Neural progenitor cell (in vitro differentiated cells): Measurements from ENCODE around the gene CALCOCO2. TPM values are rescaled to one million over a fixed set of nuclear protein-coding genes. Genes with fewer than 3 reads are reported as not detected.

Experiments
- DNase-seq: peaks from one replicate; pipeline ENCODE4 v3.0.0-alpha.2; 2016; ENCODE audit warnings: low spot score
- H2AFZ ChIP-seq: fragments of 200-600 bp; sonication (generic); replicated peaks from 2 replicates; pipeline ENCODE4 v1.6.1; 2016; ENCODE audit warnings: antibody characterized with exemption
- H3F3A ChIP-seq: fragments of 200-600 bp; sonication (generic); 2 replicates; pipeline ENCODE4 v1.6.1; 2016; ENCODE audit warnings: antibody characterized with exemption, low read depth
- H3K27ac ChIP-seq: fragments of 200-600 bp; sonication (generic); 2 replicates; pipeline ENCODE4 v1.5.1; 2016; ENCODE audit warnings: mild to moderate bottlenecking
- H3K27me3 ChIP-seq: fragments of 200-600 bp; sonication (generic); 2 replicates; pipeline ENCODE4 v1.6.1; 2016; ENCODE audit warnings: mild to moderate bottlenecking, moderate library complexity
- H3K36me3 ChIP-seq: fragments of 200-600 bp; sonication (generic); 2 replicates; pipeline ENCODE4 v1.5.1; 2016
- H3K4me1 ChIP-seq: fragments of 200-600 bp; sonication (generic); 2 replicates; pipeline ENCODE4 v1.6.1; 2016; ENCODE audit warnings: mixed run types
- H3K4me2 ChIP-seq: fragments of 200-600 bp; sonication (generic); 2 replicates; pipeline ENCODE4 v1.6.1; 2016
- H3K4me3 ChIP-seq: fragments of 200-600 bp; sonication (generic); 2 replicates; pipeline ENCODE4 v1.5.1; 2016
- H3K79me2 ChIP-seq: fragments of 200-600 bp; sonication (generic); 2 replicates; pipeline ENCODE4 v1.6.1; 2016; ENCODE audit warnings: low read depth
- H3K9ac ChIP-seq: fragments of 200-600 bp; sonication (generic); 2 replicates; pipeline ENCODE4 v1.6.1; 2016
- H3K9me3 ChIP-seq: fragments of 200-600 bp; sonication (generic); 2 replicates; pipeline ENCODE4 v1.5.1; 2016; ENCODE audit warnings: low read depth
- H4K20me1 ChIP-seq: fragments of 200-600 bp; sonication (generic); 2 replicates; pipeline ENCODE4 v1.6.1; 2016; ENCODE audit warnings: low read depth
- H3K27ac Mint-ChIP-seq: 3 replicates; pipeline ENCODE4 v1.8.0; 2021; ENCODE audit warnings: mixed read lengths
- H3K27me3 Mint-ChIP-seq: 2 replicates; pipeline ENCODE4 v1.8.0; 2022; ENCODE audit warnings: low read depth, mild to moderate bottlenecking, inconsistent platforms, moderate library complexity, mixed read lengths; ENCODE audit not compliant: insufficient read depth
- H3K36me3 Mint-ChIP-seq: 3 replicates; pipeline ENCODE4 v1.8.0; 2021; ENCODE audit warnings: mixed read lengths
- H3K4me1 Mint-ChIP-seq: 3 replicates; pipeline ENCODE4 v1.8.0; 2021; ENCODE audit warnings: mixed read lengths
- H3K4me3 Mint-ChIP-seq: 3 replicates; pipeline ENCODE4 v1.8.0; 2021; ENCODE audit warnings: mild to moderate bottlenecking, moderate library complexity, mixed read lengths
- H3K9me3 Mint-ChIP-seq: 3 replicates; pipeline ENCODE4 v1.8.0; 2020; ENCODE audit warnings: mixed read lengths
- CTCF ChIP-seq: fragments of 200-600 bp; sonication (generic); IDR thresholded peaks from 2 replicates; pipeline ENCODE4 v1.5.1; 2017; ENCODE audit warnings: antibody characterized with exemption, mild to moderate bottlenecking
- EZH2 ChIP-seq: fragments of 200-600 bp; sonication (generic); IDR thresholded peaks from 2 replicates; pipeline ENCODE4 v1.6.1; 2017; ENCODE audit warnings: antibody characterized with exemption, mild to moderate bottlenecking, moderate library complexity
- EZH2phosphoT487 ChIP-seq: fragments of 200-600 bp; sonication (generic); IDR thresholded peaks from 2 replicates; pipeline ENCODE4 v1.6.1; 2017; ENCODE audit warnings: antibody characterized with exemption
- total RNA-seq: library from RNA; depleted of rRNA; stranded (reverse); fragments of >200 nt; gene quantifications from 2 replicates; pipeline ENCODE4 v1.2.3, GENCODE V29; 2015; ENCODE audit warnings: low replicate concordance

Gene CALCOCO2
- total RNA-seq, 1 donor from 2014 or later, result 34.1 TPM

DNA sequence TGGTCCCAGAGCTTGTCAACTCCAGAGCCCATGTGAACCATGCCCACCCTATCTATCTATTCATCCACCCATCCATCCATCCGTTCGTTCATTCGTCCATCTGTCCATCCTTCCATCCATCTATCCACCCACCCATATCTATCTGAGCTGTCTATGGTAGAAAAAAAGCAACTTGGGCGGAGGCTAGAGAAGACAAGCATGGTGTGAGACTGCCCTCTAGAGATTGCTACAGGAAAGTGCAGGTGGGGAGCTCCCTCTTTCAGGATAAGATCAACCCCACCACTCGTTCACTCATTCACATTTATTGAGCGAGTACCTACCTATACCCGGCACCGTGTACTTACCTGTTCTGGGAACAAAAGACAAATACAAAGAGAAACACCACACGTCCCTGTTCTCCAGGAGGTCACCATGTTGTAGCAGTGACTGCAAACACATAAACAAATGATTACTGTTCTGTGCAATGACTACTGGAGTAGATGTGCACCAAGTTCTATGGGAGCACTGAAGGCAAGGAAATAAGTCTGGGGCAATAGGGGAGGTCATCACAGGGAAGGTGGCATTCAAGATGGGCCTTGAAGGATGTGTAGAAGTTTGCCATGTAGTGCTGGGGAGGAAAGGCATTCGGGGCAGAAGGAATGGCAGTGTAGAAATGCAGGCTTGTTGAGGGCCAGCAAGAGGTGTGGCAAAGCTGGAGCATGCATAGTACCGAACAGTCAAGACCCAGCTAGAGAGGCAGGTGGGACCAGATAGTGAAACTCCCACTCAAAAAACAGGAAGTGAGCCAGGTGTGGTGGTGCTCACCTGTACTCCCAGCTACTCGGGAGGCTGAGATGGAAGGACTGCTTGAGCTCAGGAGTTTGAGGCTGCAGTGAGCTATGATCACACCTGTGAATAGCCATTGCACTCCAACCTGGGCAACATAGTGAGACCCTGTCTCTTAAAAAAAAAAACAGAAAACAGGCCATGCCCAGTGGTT lies 48.4 kb downstream of the CALCOCO2 start:
- Mint-ChIP-seq H3K4me3 (no peak overlapping the region), H3K9me3 (no peaks in the 10 kb centered on the region), H3K27me3 (peaks cover 2% of the 10 kb centered on the region), H3K4me1 (no peaks in the 10 kb centered on the region), H3K27ac (no peak overlapping the region), H3K36me3 (no peaks in the 10 kb centered on the region)
- TF ChIP-seq CTCF, result peak; percentile 98
- TF ChIP-seq EZH2, result no peak
- Histone ChIP-seq H3K4me1 (no peaks in the 10 kb centered on the region), H4K20me1 (no peaks in the 10 kb centered on the region), H3F3A (peaks cover 5% of the 10 kb centered on the region), H3K4me3 (no peak overlapping the region), H2AFZ (no peak overlapping the region), H3K9ac (no peak overlapping the region), H3K79me2 (no peaks in the 10 kb centered on the region), H3K36me3 (no peaks in the 10 kb centered on the region), H3K9me3 (no peaks in the 10 kb centered on the region), H3K4me2 (no peak overlapping the region), H3K27ac (no peak overlapping the region), H3K27me3 (no peaks in the 10 kb centered on the region)
- DNase-seq, result peak; percentile 80

- H4K20me1 ChIP-seq, result no peaks in the 10 kb centered on the region
- H3K36me3 Mint-ChIP-seq, result no peaks in the 10 kb centered on the region
- H3K27me3 ChIP-seq, result no peaks in the 10 kb centered on the region
- TF ChIP-seq EZH2 (no peak), CTCF (no peak), EZH2phosphoT487 (no peak)
- H3K4me1 Mint-ChIP-seq, result no peaks in the 10 kb centered on the region
- no peaks in the 10 kb centered on the region for H3K36me3 ChIP-seq
- no peak overlapping the region for H3K27ac Mint-ChIP-seq
- H3K27me3 Mint-ChIP-seq, result peaks cover 2% of the 10 kb centered on the region
- no peaks in the 10 kb centered on the region for H3K9me3 Mint-ChIP-seq
- H3K27ac ChIP-seq, result no peak overlapping the region
- H3K9ac ChIP-seq, result no peak overlapping the region
- H3K9me3 ChIP-seq, result no peaks in the 10 kb centered on the region
- no peak overlapping the region for H3K4me3 Mint-ChIP-seq
- H3K4me2 ChIP-seq, result no peak overlapping the region
- no peak overlapping the region for H2AFZ ChIP-seq
- no peak overlapping the region for H3K4me3 ChIP-seq
- H3K79me2 ChIP-seq, result no peaks in the 10 kb centered on the region
- DNase-seq, result no peak
- no peaks in the 10 kb centered on the region for H3K4me1 ChIP-seq
- peaks cover 11% of the 10 kb centered on the region for H3F3A ChIP-seq
These were observed 51.4 kb downstream of the CALCOCO2 start for GRCh38 chr17:48882272-48882671.

DNA sequence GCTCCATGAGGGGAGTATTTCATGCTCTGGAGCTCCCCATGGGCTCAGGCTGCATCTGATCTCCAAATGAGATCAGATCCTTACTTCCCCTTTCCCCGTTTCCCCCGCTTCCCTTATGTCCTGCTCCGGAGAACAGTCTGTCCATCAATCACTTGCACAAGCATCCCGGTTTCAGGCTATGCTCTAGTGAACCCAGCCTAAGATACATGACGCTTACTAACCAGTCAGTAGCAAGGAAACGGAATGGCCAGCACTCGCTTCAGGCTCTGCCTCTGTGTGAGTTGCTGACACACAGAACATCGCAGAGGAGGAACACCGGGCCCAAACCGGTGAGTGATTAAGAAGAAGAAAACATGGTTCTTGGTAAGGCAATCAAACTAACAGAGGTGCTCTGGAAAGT lies 52.3 kb downstream of the CALCOCO2 start:
- Histone ChIP-seq H3K4me1 (no peaks in the 10 kb centered on the region), H3K36me3 (no peaks in the 10 kb centered on the region), H3F3A (peaks cover 11% of the 10 kb centered on the region), H3K4me2 (no peak overlapping the region), H3K9me3 (no peaks in the 10 kb centered on the region), H4K20me1 (no peaks in the 10 kb centered on the region), H3K27me3 (no peaks in the 10 kb centered on the region), H3K9ac (no peak overlapping the region), H3K79me2 (no peaks in the 10 kb centered on the region), H3K4me3 (no peak overlapping the region), H2AFZ (no peak overlapping the region), H3K27ac (no peak overlapping the region)
- H3K9me3 Mint-ChIP-seq, result no peaks in the 10 kb centered on the region
- H3K36me3 Mint-ChIP-seq, result no peaks in the 10 kb centered on the region
- TF ChIP-seq CTCF (no peak), EZH2 (no peak), EZH2phosphoT487 (no peak)
- no peak overlapping the region for H3K27ac Mint-ChIP-seq
- no peaks in the 10 kb centered on the region for H3K4me1 Mint-ChIP-seq
- no peak overlapping the region for H3K4me3 Mint-ChIP-seq
- no peak for DNase-seq
- H3K27me3 Mint-ChIP-seq, result peaks cover 2% of the 10 kb centered on the region
